Sigmoid colon (tissue), 7 donors: ENCODE data around the gene KRT14. TPM values are rescaled to one million over a fixed set of nuclear protein-coding genes. Genes with fewer than 3 reads are reported as not detected.
"Not testable (repeated sequence)": the region's sequence is repeated elsewhere in the genome, so short reads cannot be mapped to it uniquely, and the experiment has no call there.

Experiments
- DNase-seq: peaks from one replicate; pipeline ENCODE4 v3.0.0-alpha.2; 2019
- H3K27ac ChIP-seq, 4 donors: fragments of 200-600 bp; sonication (generic); one replicate each; pipeline ENCODE4 v1.5.1; 2016 to 2019; ENCODE audit warnings: mild to moderate bottlenecking in 1 of 4
- H3K27me3 ChIP-seq, 3 donors: fragments of 200-600 bp; sonication (generic); one replicate each; pipeline ENCODE4 v1.5.1; 2019; ENCODE audit warnings: mild to moderate bottlenecking in 1 of 3
- H3K36me3 ChIP-seq, 4 donors: fragments of 200-600 bp; sonication (generic); one replicate each; pipeline ENCODE4 v1.5.1; 2016 to 2019
- H3K4me1 ChIP-seq, 4 donors: fragments of 200-600 bp; sonication (generic); one replicate each; pipeline ENCODE4 v1.5.1; 2017 to 2019
- H3K4me3 ChIP-seq, 4 donors: fragments of 200-600 bp; sonication (generic); one replicate each; pipeline ENCODE4 v1.5.1; 2017 to 2019; ENCODE audit warnings: mild to moderate bottlenecking in 2 of 4, moderate library complexity in 1 of 4
- H3K9me3 ChIP-seq, 4 donors: fragments of 200-600 bp in 3 of 4; sonication (generic) in 3 of 4; one replicate each; pipeline versions ENCODE4 v1.5.1 to v1.6.1; 2013 to 2019
- CTCF ChIP-seq, 4 experiments: fragments of 450-650 bp in 3 of 4; fragments of 200-600 bp in 1 of 4; IDR thresholded peaks; one replicate each; pipeline ENCODE4 v1.5.1; 2016 to 2019; ENCODE audit warnings: antibody characterized with exemption in 4 of 4, mild to moderate bottlenecking in 3 of 4, moderate library complexity in 2 of 4
- EP300 ChIP-seq, 4 donors: sonication (generic); formaldehyde crosslinking; IDR thresholded peaks; one replicate each; pipeline ENCODE4 v1.6.1; 2017; ENCODE audit warnings: antibody characterized with exemption in 4 of 4
- POLR2A ChIP-seq, 2 donors: fragments of 450-650 bp; IDR thresholded peaks; one replicate each; pipeline ENCODE4 v1.6.1; 2016; ENCODE audit warnings: antibody characterized with exemption in 2 of 2, mild to moderate bottlenecking in 2 of 2, moderate library complexity in 2 of 2
- POLR2AphosphoS5 ChIP-seq, 4 donors: sonication (generic); formaldehyde crosslinking; IDR thresholded peaks; one replicate each; pipeline ENCODE4 v1.6.1; 2017; ENCODE audit warnings: antibody characterized with exemption in 4 of 4
- WGBS, 2 donors: extraction: QIAGEN DNeasy Blood & Tissue Kit; methylation state at CpG; one replicate each; pipeline ENCODE4 v1.1.7; 2013; 5-methylcytosine and 5-hydroxymethylcytosine counted together
- intact Hi-C: fragments of 100-400 bp; cut with DNase I; formaldehyde crosslinking; loops from one replicate; pipeline ENCODE4 v1.15.1; 2023
- polyA plus RNA-seq, 3 donors: library from polyadenylated mRNA; stranded (reverse); fragments of 200-250 nt; gene quantifications; one replicate each; pipeline ENCODE4 v1.2.3, GENCODE V29; 2013
- total RNA-seq, 4 donors: library from RNA; depleted of rRNA; stranded (reverse); fragments of >200 nt; gene quantifications; one replicate each; pipeline ENCODE4 v1.1.0, GENCODE V29; 2016
- donor health status: healthy with polysubstance abuse.
- donor health status: Bipolar disorder and iron deficiency.
- donor health status: healthy.

KRT14 gene
- total and polyA plus RNA-seq, 7 donors: 0.15 to 3.6 (median 1.4) TPM; not detected in 4

- H3K4me3 ChIP-seq: no peak overlapping the region
- intact Hi-C loops: no loop called here
- H3K27ac ChIP-seq: no peak overlapping the region
- 83 to 86% methylated on average over 11 of the region's 11 CpGs for WGBS, 2 donors
- H3K36me3 ChIP-seq: no peaks in the 10 kb centered on the region
- H3K4me1 ChIP-seq: no peaks in the 10 kb centered on the region
- peaks cover 0 to 17% (median 0%) of the 10 kb centered on the region in 3 donors for H3K27me3 ChIP-seq
- no peaks in the 10 kb centered on the region for H3K9me3 ChIP-seq
- no peak for TF ChIP-seq CTCF (IDR thresholded peaks at IDR 0.05)
- DNase-seq: peak; percentile 46
These were observed 26.8 kb upstream of the KRT14 start for GRCh38 chr17:41613277-41614082.

DNA sequence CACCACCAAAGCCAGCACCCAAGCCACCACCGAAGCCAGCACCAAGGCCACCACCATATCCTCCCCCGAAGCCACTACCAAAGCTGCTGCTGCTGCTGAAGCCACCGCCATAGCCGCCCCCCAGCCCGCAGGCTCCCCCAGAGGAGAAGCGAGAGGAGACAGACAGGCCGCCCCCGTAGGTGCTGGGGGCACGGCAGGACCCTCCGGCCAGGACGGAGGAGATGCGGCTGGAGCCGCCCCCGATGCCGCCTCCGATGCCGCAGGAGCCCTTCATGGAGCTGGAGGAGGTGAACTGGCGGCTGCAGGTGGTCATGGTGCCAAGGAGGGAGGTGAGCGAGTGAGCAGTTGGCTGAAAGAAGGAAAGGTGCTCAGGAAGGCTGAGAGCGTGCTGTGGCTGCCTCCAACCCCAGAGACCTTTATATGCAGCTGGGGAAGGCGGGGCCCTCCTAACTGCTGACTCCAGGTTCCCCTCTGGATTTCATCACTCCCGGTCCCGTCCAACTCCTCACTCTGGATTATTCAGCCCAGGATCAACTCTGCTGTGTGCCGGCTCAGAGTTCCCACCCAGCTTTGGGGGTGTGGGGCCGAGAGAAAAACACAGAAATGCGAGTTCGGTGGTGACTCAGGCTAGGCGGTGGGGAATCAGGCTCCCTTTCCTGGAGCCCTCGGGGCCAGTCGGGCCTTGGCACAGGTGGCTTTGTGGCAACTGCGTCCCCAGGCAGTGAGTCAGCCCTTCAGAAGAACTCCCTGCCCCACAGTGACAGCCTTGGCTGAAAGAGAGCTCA lies 25.9 kb upstream of the KRT14 start, which contains the start of gene KRT16:
Gene KRT16 (minus strand): TSS at position 392 of the 785 bp plus-strand sequence. CDS start 79 bp downstream, at position 313.
- H3K36me3 ChIP-seq, H3K4me1 ChIP-seq, H3K27ac ChIP-seq, H3K9me3 ChIP-seq, H3K4me3 ChIP-seq, intact Hi-C loops: not testable (repeated sequence)
- peaks cover 0 to 13% (median 0%) of the 10 kb centered on the region in 3 donors for H3K27me3 ChIP-seq
- DNase-seq: peak; percentile 53
- 77 to 83% methylated on average over 31 of the region's 31 CpGs for WGBS, 2 donors

DNA sequence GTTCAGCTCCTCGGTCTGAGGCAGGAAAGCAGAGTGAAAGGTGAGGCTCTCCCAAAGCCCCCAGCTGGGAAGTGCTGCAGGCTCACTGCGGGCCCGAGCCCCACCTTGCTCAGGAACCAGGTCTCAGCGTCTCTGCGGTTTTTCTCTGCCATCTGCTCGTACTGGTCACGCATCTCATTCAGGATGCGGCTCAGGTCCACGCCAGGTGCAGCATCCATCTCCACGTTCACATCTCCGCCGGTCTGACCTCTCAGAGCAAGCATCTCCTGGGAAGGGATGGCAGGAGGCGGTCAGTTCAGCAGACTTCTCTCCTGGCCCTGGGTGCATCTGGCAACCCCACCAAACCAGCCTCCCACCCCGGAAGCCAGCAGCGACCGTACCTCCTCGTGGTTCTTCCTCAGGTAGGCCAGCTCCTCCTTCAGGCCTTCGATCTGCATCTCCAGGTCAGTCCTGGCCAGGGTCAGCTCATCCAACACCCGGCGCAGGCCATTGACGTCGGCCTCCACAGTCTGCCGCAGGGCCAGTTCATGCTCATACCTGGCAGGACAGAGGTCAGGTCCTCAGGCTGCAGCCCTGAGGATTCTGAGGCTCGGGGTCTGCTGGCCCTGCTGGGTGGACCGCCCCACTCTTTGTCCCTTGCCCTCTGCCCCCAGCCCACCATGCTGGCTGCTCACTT lies 24.4 kb upstream of the KRT14 start:
- no peaks in the 10 kb centered on the region for H3K36me3 ChIP-seq
- intact Hi-C loops: no loop called here
- peaks cover 0 to 8% (median 0%) of the 10 kb centered on the region in 3 donors for H3K27me3 ChIP-seq
- no peak overlapping the region for H3K27ac ChIP-seq
- H3K4me1 ChIP-seq: no peaks in the 10 kb centered on the region
- WGBS, 2 donors: 88 to 90% methylated on average over 25 of the region's 25 CpGs
- H3K9me3 ChIP-seq: peaks cover 0 to 9% (median 5%) of the 10 kb centered on the region in 4 donors
- TF ChIP-seq POLR2A (IDR thresholded peaks at IDR 0.05) (no peak), CTCF (IDR thresholded peaks at IDR 0.05) (no peak), EP300 (IDR thresholded peaks at IDR 0.05) (no peak), POLR2AphosphoS5 (IDR thresholded peaks at IDR 0.05) (no peak)
- no peak overlapping the region for H3K4me3 ChIP-seq
- peak; percentile 50 for DNase-seq

DNA sequence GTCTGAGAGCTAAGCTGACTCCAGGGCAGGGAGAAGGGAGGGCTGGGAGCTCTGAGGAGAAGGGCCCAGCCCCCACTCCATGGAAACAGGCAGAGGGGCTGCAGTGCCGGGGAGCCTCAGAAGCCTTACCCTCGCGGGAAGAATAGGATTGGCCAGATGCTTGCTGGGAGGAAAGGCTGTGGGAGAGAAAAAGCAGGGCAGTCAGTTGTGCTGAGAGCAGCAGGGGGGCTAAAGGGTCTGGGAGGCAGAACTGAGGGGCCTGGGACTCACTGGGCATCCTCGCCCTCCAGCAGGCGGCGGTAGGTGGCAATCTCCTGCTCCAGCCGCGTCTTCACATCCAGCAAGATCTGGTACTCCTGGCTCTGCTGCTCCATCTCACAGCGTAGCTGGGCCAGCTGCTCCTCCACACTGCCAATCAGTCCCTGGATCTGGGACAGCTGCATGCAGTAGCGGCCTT lies 23.4 kb upstream of the KRT14 start:
- H3K27me3 ChIP-seq, H3K4me3 ChIP-seq, H3K27ac ChIP-seq, intact Hi-C loops, H3K4me1 ChIP-seq, H3K36me3 ChIP-seq: not testable (repeated sequence)
- DNase-seq: peak; percentile 43
- 13 to 21% methylated on average over 10 of the region's 10 CpGs for WGBS, 2 donors
- peaks cover 0 to 10% (median 5%) of the 10 kb centered on the region in 4 donors for H3K9me3 ChIP-seq

GRCh38 chr17:41606930-41607329 lies 20.2 kb upstream of the KRT14 start:
- DNase-seq, H3K36me3 ChIP-seq, intact Hi-C loops, H3K4me3 ChIP-seq, H3K27me3 ChIP-seq, H3K27ac ChIP-seq, H3K4me1 ChIP-seq: not testable (repeated sequence)
- 82 to 90% methylated on average over 4 of the region's 4 CpGs for WGBS, 2 donors
- H3K9me3 ChIP-seq: peaks cover 0 to 10% (median 5%) of the 10 kb centered on the region in 4 donors

DNA sequence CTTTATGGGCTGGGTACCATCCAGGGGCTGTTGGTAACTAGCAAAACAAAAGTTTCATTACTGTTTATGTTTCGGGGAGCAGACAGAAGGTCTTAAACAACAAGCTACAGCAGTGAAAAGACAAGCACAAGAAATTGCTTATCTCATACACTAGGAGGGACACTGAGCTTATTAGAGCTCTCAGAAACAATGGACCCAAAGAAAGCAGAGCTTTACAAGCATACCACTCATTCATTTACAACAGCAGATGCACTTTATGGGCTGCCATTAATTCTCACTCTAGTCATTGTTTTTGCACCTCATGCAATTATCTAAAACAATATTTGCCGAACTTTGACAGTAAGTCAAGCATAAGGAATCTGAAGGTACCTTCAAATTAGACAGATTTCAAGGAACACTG lies 15.8 kb upstream of the KRT14 start:
- intact Hi-C loops: no loop called here

More for the DNA sequence above, 15.8 kb upstream of the KRT14 start:
- DNase-seq: no peak
- 9 to 54% methylated on average over 2 of the region's 2 CpGs for WGBS, 2 donors
- H3K4me1 ChIP-seq: no peaks in the 10 kb centered on the region
- no peaks in the 10 kb centered on the region for H3K27me3 ChIP-seq
- H3K4me3 ChIP-seq: no peak overlapping the region
- H3K27ac ChIP-seq: no peak overlapping the region
- no peaks in the 10 kb centered on the region for H3K36me3 ChIP-seq
- TF ChIP-seq CTCF (IDR thresholded peaks at IDR 0.05) (no peak), EP300 (IDR thresholded peaks at IDR 0.05) (no peak), POLR2AphosphoS5 (IDR thresholded peaks at IDR 0.05) (no peak), POLR2A (IDR thresholded peaks at IDR 0.05) (no peak)
- H3K9me3 ChIP-seq: peaks cover 0 to 10% (median 5%) of the 10 kb centered on the region in 4 donors
